Astrocyte (in vitro differentiated cells and primary cell): ENCODE measurements around the gene EVA1B.

ENCODE experiments used
- EZH2 ChIP-seq: IDR thresholded peaks from 2 replicates; pipeline ENCODE4 v1.6.1; 2012; ENCODE audit warnings: mild to moderate bottlenecking, low read length, inconsistent platforms; ENCODE audit not compliant: insufficient read depth
- TF ChIP-seq, protein P1 (sequence below): IDR thresholded peaks from 2 replicates; pipeline ENCODE4 v1.5.1; 2011; ENCODE audit warnings: low read depth, mild to moderate bottlenecking, inconsistent platforms, low read length, moderate library complexity; ENCODE audit not compliant: insufficient read depth

DNA sequence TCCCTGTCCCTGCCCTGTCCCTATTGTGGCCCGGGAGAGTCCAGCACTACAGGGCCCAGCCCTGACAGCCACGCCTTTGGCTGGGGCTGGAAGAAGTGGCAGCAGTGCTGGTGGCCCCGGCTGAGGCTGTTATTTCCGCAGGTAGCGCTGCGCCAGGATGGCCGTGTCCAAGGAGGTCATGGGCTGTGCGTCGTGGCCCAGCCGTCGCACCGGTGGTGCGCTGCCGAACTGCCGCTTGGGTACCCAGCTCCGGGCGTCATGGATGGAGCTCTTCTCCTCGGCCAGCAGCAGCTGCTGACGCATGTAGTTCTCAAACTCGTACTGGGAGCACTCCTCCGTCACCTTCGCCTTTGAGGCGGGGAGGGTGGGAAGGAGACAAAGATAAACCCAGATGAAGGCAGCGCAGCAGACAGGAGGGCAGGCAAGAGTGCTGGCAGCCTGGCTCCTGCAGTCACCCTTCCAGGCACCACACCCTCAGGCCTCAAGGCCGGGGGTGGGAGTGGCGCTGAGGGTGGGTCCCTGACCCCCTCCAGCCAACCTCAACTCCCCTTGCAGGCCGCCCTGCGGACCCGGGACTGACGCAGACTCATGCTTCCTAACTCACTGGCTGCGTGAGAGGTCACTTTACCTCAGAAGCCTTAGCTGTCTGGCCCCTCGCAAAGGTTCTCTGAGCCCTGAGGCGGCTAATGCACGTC is 18.3 kb upstream of the EVA1B start:
- TF ChIP-seq, protein P1, sequence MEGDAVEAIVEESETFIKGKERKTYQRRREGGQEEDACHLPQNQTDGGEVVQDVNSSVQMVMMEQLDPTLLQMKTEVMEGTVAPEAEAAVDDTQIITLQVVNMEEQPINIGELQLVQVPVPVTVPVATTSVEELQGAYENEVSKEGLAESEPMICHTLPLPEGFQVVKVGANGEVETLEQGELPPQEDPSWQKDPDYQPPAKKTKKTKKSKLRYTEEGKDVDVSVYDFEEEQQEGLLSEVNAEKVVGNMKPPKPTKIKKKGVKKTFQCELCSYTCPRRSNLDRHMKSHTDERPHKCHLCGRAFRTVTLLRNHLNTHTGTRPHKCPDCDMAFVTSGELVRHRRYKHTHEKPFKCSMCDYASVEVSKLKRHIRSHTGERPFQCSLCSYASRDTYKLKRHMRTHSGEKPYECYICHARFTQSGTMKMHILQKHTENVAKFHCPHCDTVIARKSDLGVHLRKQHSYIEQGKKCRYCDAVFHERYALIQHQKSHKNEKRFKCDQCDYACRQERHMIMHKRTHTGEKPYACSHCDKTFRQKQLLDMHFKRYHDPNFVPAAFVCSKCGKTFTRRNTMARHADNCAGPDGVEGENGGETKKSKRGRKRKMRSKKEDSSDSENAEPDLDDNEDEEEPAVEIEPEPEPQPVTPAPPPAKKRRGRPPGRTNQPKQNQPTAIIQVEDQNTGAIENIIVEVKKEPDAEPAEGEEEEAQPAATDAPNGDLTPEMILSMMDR = no peak
- TF ChIP-seq EZH2 = no peak
